Endodermal cell (in vitro differentiated cells): ENCODE measurements around the gene CDC45. TPM values are rescaled to one million over a fixed set of nuclear protein-coding genes. Genes with fewer than 3 reads are reported as not detected.

Experiments
- DNase-seq: peaks from one replicate; pipeline ENCODE4 v3.0.0-alpha.2; 2017
- H3K27ac ChIP-seq: 2 replicates; pipeline ENCODE4 v1.5.1; 2013; ENCODE audit warnings: mild to moderate bottlenecking, low read depth, low read length, moderate library complexity
- H3K27me3 ChIP-seq: 2 replicates; pipeline ENCODE4 v1.6.1; 2013; ENCODE audit warnings: mild to moderate bottlenecking, low read length, moderate library complexity; ENCODE audit not compliant: insufficient read depth, control insufficient read depth, poor library complexity, severe bottlenecking
- H3K36me3 ChIP-seq: 2 replicates; pipeline ENCODE4 v1.7.0; 2013; ENCODE audit warnings: mild to moderate bottlenecking, low read length, moderate library complexity; ENCODE audit not compliant: control insufficient read depth, insufficient read depth
- H3K4me1 ChIP-seq: one replicate; pipeline ENCODE4 v1.7.0; 2013; ENCODE audit warnings: low read length; ENCODE audit not compliant: control insufficient read depth, insufficient read depth
- H3K4me3 ChIP-seq: 2 replicates; pipeline ENCODE4 v1.5.1; 2013; ENCODE audit warnings: mild to moderate bottlenecking, low read length, moderate library complexity
- H3K9ac ChIP-seq: 2 replicates; pipeline ENCODE4 v1.6.1; 2013; ENCODE audit warnings: mild to moderate bottlenecking, low read length, moderate library complexity; ENCODE audit not compliant: poor library complexity, severe bottlenecking; ENCODE audit errors: extremely low read depth
- H3K9me3 ChIP-seq: 2 replicates; pipeline ENCODE4 v1.6.1; 2013; ENCODE audit warnings: mild to moderate bottlenecking, low read length, moderate library complexity; ENCODE audit not compliant: control insufficient read depth
- H3K27ac Mint-ChIP-seq: 2 replicates; pipeline ENCODE4 v1.8.0; 2020; ENCODE audit warnings: mixed read lengths
- H3K27me3 Mint-ChIP-seq: 2 replicates; pipeline ENCODE4 v1.8.0; 2021; ENCODE audit warnings: mild to moderate bottlenecking, mixed read lengths; ENCODE audit not compliant: insufficient read depth
- H3K36me3 Mint-ChIP-seq: 2 replicates; pipeline ENCODE4 v1.8.0; 2020; ENCODE audit warnings: low read depth, mixed read lengths
- H3K4me1 Mint-ChIP-seq: 2 replicates; pipeline ENCODE4 v1.8.0; 2020; ENCODE audit warnings: mixed read lengths
- H3K4me3 Mint-ChIP-seq: 2 replicates; pipeline ENCODE4 v1.8.0; 2020; ENCODE audit warnings: mild to moderate bottlenecking, moderate library complexity, mixed read lengths
- H3K9me3 Mint-ChIP-seq: 2 replicates; pipeline ENCODE4 v1.8.0; 2020; ENCODE audit warnings: mild to moderate bottlenecking, mixed read lengths
- WGBS, 2 experiments: methylation state at CpG; one replicate each; pipeline versions ENCODE4 v1.1.5 to v1.1.7; 2013; ENCODE audit warnings: missing lambda C conversion rate in 2 of 2, mixed read lengths in 1 of 2; ENCODE audit not compliant: insufficient coverage in 1 of 2, insufficient read length in 1 of 2; 5-methylcytosine and 5-hydroxymethylcytosine counted together
- total RNA-seq, 2 donors: library from RNA; stranded (reverse); fragmentation: NEBNext Ultra II Directional in 1 of 2; extraction: Animal tissue kit (Norgen Biotek cat#: 25700) in 1 of 2; gene quantifications; 2 replicates in 1 of 2; 3 replicates in 1 of 2; pipeline ENCODE4 v1.2.1, GENCODE V29; 2021
- TF ChIP-seq, protein P1 (sequence below): fragments of 200-600 bp; sonication (generic); conservative IDR thresholded peaks from 2 replicates; pipeline ENCODE4 v1.5.0; 2021; ENCODE audit warnings: antibody characterized with exemption, mild to moderate bottlenecking

Gene CDC45
- total RNA-seq, 2 donors from 2014 or later = 30.3 to 31.2 TPM

DNA sequence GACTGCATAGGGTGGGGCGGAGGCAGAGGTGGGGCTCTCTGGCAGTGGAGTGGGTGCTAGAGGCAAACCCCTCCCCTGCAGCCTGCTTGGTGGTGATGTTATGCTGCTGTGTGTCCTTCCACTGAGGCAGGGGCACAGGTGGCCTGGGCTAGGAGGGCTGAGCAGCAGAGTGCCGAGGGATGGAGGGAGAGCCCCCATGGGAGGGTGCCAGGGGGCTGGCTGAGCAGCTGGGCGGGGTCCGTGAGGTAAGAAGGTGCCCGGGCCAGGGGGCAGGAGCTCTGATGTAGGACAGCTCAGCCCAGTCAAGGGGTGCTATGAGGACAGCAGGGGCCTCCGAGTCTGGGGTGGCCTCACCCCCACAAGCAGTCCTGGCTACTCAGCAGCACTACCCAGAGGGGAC lies 40.3 kb downstream of the CDC45 start:
- Mint-ChIP-seq H3K27me3 (peaks cover 28% of the 10 kb centered on the region), H3K27ac (no peak overlapping the region), H3K9me3 (no peaks in the 10 kb centered on the region), H3K36me3 (peaks cover 10% of the 10 kb centered on the region), H3K4me1 (peaks cover 6% of the 10 kb centered on the region), H3K4me3 (no peak overlapping the region)
- Histone ChIP-seq H3K9ac (no peak overlapping the region), H3K4me3 (no peak overlapping the region), H3K27me3 (peaks cover 39% of the 10 kb centered on the region), H3K4me1 (no peaks in the 10 kb centered on the region), H3K36me3 (peaks cover 9% of the 10 kb centered on the region), H3K27ac (no peak overlapping the region), H3K9me3 (no peaks in the 10 kb centered on the region)
- WGBS, 2 experiments = 85 to 94% methylated on average over 3 to 6 of the region's 6 CpGs
- peak; percentile 24 for DNase-seq
- TF ChIP-seq, protein P1, sequence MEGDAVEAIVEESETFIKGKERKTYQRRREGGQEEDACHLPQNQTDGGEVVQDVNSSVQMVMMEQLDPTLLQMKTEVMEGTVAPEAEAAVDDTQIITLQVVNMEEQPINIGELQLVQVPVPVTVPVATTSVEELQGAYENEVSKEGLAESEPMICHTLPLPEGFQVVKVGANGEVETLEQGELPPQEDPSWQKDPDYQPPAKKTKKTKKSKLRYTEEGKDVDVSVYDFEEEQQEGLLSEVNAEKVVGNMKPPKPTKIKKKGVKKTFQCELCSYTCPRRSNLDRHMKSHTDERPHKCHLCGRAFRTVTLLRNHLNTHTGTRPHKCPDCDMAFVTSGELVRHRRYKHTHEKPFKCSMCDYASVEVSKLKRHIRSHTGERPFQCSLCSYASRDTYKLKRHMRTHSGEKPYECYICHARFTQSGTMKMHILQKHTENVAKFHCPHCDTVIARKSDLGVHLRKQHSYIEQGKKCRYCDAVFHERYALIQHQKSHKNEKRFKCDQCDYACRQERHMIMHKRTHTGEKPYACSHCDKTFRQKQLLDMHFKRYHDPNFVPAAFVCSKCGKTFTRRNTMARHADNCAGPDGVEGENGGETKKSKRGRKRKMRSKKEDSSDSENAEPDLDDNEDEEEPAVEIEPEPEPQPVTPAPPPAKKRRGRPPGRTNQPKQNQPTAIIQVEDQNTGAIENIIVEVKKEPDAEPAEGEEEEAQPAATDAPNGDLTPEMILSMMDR = no peak

DNA sequence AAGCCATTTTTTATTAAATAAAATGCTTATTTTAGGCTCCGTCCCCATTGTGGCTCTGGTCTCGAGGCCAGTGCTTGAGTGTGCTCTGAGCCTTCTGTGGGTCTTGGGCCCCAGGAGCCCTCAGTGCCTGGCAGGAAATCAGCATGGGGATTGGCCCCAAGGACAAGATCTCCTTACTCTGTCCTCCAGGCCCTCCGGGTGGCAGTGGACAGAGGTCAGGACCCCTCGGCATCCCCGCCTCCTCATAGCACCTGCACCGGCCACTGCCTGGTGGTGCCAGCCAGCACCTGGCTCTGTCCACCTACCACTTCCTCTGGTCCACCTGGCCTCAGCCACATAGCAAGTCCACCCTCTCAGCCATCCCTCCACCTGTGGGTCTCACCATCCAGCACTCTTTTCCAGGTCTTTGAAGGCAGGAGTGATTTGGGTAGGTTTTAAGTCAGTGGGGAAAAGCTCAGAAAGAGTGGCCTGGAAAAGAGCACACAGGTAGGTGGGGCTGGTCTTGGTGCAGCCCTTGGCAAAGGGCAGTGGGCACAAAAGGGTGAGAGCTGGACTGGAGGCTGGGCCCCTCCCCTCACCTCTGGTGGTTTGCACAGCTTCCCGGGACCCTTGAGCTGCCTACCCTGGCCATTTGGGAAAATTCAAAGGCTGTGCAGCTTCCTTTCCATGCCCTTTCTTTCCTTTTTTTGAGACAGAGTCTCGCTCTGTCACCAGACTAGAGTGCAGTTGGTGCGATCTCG lies 41.0 kb downstream of the CDC45 start:
- Histone ChIP-seq H3K27me3 (peaks cover 47% of the 10 kb centered on the region), H3K27ac (no peak overlapping the region), H3K9ac (no peak overlapping the region), H3K4me3 (no peak overlapping the region), H3K9me3 (no peaks in the 10 kb centered on the region), H3K36me3 (peaks cover 3% of the 10 kb centered on the region), H3K4me1 (no peaks in the 10 kb centered on the region)
- Mint-ChIP-seq H3K4me1 (peaks cover 6% of the 10 kb centered on the region), H3K9me3 (no peaks in the 10 kb centered on the region), H3K4me3 (no peak overlapping the region), H3K36me3 (peaks cover 7% of the 10 kb centered on the region), H3K27me3 (peaks cover 35% of the 10 kb centered on the region), H3K27ac (no peak overlapping the region)
- TF ChIP-seq, protein P1 = no peak
- DNase-seq = peak; percentile 37
- WGBS, 2 experiments = 92 to 99% methylated on average over 9 to 10 of the region's 10 CpGs

DNA sequence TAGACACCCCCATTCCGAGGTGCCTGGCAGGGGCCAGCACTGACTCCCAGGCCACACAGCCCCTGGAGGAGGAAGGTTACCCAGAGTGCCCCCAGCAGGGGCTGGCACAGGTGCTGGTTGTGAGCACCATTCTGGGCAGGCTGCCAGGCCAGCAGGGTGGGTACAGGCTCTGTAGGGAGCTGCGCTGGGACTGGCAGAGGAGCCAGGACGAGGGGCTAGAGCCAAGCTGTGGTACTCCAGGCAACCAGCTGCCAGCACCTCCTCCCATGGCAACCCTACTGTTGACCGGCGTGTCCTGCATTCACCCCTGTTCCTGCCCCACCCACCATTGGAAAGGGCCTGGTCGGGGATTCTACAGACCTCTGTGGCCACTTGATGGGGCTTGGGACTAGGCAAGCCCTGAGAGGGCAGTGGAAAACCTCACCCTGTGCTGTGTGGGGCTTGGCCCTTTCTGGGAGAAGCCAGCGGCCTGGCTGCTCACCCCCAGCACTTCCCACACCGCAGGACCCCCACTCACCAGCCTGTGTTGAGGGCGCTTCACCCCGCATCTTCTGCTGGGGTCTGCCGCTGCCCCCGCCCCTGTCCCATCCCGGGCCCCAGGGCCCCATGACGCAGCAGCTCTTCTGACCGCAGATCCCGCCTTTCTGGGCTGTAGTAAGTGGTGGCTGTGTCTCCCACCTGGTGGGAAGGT lies 42.6 kb downstream of the CDC45 start:
- Histone ChIP-seq H3K4me3 (no peak overlapping the region), H3K27ac (no peak overlapping the region), H3K4me1 (peaks cover 8% of the 10 kb centered on the region), H3K27me3 (peaks cover 51% of the 10 kb centered on the region), H3K36me3 (no peaks in the 10 kb centered on the region), H3K9ac (no peak overlapping the region), H3K9me3 (no peaks in the 10 kb centered on the region)
- Mint-ChIP-seq H3K27ac (no peak overlapping the region), H3K27me3 (peaks cover 45% of the 10 kb centered on the region), H3K36me3 (peaks cover 3% of the 10 kb centered on the region), H3K4me1 (peaks cover 11% of the 10 kb centered on the region), H3K4me3 (peak overlapping the region; percentile 64), H3K9me3 (no peaks in the 10 kb centered on the region)
- peak; percentile 60 for DNase-seq
- TF ChIP-seq, protein P1 = no peak
- 80 to 86% methylated on average over 2 to 16 of the region's 16 CpGs for WGBS, 2 experiments
